Left renal cortex interstitium (tissue), 4 donors: Measurements from ENCODE around the gene LCP1. TPM values are rescaled to one million over a fixed set of nuclear protein-coding genes. Genes with fewer than 3 reads are reported as not detected.

Experiments
- DNase-seq, 4 donors: peaks; one replicate each; pipeline ENCODE4 v3.0.0-alpha.2; 2013; ENCODE audit warnings: low read depth in 4 of 4, low spot score in 2 of 4, missing footprints in 1 of 4
- polyA plus RNA-seq, 4 donors: library from polyadenylated mRNA; unstranded; fragments of 120-200 nt; gene quantifications; one replicate each; pipeline ENCODE4 v1.2.1, GENCODE V29; 2013; ENCODE audit not compliant: insufficient read length in 4 of 4

LCP1 gene
- polyA plus RNA-seq, 4 donors, result 6.5 to 13.2 (median 10.5) TPM

DNA sequence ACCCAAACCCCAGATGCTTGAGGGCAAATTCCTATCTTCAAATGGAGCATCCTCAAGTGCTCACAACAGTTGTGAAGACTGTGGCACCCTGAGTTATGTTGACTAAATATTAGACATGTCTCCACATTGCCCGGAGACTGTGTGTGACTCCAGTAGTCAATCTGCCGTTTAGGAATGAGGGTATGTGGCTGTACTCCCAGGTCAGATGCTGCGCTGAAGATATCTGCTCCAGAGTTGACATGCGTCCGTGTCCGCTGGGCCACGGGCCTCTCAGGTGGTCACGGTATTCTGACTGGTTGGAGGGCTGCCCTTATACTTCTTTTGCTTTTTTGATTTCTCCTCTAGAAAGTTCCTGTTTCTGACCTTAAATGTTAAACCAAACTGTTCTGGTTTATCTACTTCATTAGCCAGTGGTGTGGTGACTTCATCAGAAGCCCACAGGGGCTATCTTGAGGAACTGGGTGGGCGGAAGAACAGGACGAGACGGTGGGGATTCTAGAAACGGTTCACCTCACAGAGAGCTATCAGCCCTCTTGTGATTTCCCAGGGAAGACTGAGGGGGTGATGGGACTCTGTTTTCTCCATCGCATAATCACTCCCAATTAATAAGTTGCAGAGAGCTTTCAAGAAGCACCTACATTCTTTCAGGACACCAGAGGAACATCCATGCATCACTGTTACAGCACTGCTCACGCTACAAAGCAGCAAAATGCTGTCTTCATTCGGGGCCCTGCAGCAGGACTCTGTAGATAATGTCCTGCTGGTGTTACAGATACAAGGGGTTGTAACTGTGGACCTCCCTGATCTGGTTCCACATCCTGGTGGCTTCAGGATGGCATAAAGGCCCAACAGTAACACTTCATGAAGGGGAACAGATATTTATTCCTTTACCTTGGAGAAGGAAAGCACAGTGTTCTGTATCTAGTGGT lies 1.3 kb upstream of the LCP1 start:
- no peak for DNase-seq

GRCh38 chr13:46182491-46182877 lies 507 bp upstream of the LCP1 start:
- no peak for DNase-seq

DNA sequence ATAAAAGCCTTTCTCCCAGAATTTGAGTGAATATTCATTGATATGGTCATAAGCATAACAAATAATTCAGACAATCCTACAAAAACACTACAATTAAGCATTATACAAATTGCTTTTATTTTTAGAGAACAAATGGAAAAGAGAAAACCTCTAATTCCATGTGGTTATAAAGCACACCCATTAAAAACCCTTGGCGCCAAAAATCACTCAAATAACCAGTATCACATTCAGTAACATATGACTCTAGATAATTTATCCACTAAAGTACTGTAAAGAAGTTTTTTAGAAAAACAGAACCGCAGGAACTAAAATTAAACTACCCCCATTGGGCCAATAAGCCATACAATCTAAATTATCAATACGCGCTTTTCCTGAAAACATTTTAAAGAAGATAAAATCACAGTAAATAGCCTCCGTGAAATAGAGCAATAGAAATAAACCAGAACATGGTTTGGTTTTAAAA lies 569 bp downstream of the LCP1 start:
- DNase-seq, result no peak

- no peak for DNase-seq
These were observed 1.8 kb downstream of the LCP1 start for GRCh38 chr13:46179969-46180763.

- no peak for DNase-seq
These were observed 2.5 kb downstream of the LCP1 start for GRCh38 chr13:46179491-46179908.

- no peak for DNase-seq
These were observed 3.2 kb downstream of the LCP1 start for GRCh38 chr13:46178821-46179220.

- DNase-seq, result no peak
These were observed 3.8 kb downstream of the LCP1 start for GRCh38 chr13:46178143-46178542.

GRCh38 chr13:46176756-46177155 lies 5.2 kb downstream of the LCP1 start:
- DNase-seq, result no peak

GRCh38 chr13:46173656-46174055 lies 8.3 kb downstream of the LCP1 start:
- no peak for DNase-seq

GRCh38 chr13:46172531-46172991 lies 9.4 kb downstream of the LCP1 start:
- no peak for DNase-seq

- no peak for DNase-seq
These were observed 10.2 kb downstream of the LCP1 start for GRCh38 chr13:46171739-46172138.

DNA sequence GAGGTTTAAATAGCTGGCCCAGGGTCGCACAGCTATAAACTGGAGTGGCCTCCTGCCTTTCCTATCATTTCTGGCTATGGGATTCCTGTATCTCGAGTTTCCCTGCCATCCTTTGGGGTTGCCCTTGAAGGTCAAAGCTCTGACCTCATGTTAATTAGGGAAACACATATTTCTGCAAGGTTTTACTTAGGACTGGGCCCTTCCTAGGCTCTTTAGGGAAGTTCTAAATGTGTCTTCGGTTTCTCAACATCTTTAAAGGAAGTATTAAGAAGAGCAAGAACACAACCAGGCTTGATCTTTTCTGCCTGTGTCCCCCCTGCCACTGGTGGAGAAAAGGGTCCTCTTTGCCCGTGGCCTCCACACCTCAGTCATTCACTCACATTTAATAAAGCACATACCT lies 10.8 kb downstream of the LCP1 start:
- DNase-seq, result no peak

GRCh38 chr13:46170687-46171086 lies 11.3 kb downstream of the LCP1 start:
- DNase-seq, result no peak

GRCh38 chr13:46170268-46170667 lies 11.7 kb downstream of the LCP1 start:
- DNase-seq, result no peak

- DNase-seq, result no peak
These were observed 12.2 kb downstream of the LCP1 start for GRCh38 chr13:46169758-46170157.

- DNase-seq, result no peak
These were observed 13.2 kb downstream of the LCP1 start for GRCh38 chr13:46168783-46169182.

DNA sequence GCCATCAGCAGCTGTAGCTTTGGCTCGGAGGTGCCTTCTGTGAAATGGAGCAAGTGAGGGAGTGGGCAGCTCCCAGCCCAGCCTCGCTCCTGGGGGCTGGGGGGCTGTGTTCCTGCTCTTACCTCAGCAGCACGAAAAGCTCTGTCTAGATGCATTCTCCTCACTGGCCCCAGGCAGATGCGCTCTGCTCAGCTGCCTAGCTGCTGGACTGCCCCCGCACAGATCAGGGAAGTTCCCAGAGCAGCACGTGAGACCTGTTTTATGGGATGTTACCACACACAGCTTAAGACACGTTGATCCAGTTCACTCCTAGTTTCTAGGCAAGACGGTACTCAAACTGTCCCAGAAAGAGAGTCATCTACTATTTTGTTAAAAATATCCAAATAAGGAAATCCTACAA lies 13.6 kb downstream of the LCP1 start:
- DNase-seq, result no peak

GRCh38 chr13:46166947-46167610 lies 14.9 kb downstream of the LCP1 start:
- no peak for DNase-seq

- DNase-seq, result no peak
These were observed 15.8 kb downstream of the LCP1 start for GRCh38 chr13:46166224-46166584.

DNA sequence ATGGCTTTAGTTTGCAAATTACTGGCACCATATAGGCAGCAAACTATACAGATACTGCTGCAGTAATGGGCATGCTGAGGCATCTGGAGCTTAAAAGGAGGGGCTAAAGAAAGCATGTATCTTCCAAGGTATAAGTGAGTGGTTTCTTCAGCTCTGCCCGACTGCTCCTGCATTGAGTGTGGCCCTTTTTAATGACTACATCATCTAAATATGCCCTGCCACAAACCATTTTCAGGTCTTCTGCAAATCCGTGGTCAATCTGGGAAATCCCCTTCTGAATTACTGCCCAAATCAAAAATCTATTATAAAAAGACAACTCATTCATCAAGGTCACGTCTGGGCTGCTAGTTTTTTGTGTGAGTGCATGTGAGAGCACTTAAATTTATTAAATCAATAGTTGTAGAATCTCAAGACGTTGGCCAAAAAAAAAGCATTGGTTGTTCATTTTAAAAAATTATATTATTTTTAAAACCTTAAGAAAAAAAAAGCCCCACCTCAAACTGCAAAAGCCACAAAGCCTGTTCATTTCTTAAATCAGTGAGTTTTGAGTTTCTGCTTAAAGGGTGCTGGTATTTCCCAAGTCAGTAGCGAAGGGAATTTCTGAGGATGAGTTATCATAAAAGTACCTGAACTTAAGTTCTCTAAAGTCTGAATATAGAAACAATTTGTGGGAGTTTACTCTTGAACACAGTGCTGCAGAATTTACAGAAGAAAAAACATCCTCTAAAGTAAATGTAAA lies 16.3 kb downstream of the LCP1 start:
- no peak for DNase-seq
